WTC11 (cell line): ENCODE measurements around the gene OSCP1. TPM values are rescaled to one million over a fixed set of nuclear protein-coding genes. Genes with fewer than 3 reads are reported as not detected.

Experiments
- ATAC-seq: fragments of 200-7000 bp; cut with Tn5 transposase; 2 replicates; pipeline ENCODE4 v1.10.0; 2021; ENCODE audit warnings: mild to moderate bottlenecking, moderate library complexity
- CTCF ChIA-PET: fragments of 300-600 bp; sonication (Branson Sonifier 250); formaldehyde crosslinking; loops from one replicate; lab custom pipeline; 2021; ENCODE audit warnings: antibody characterized with exemption; lab: Charles Lee
- POLR2A ChIA-PET: fragments of 350-600 bp; sonication (Branson Sonifier 250); formaldehyde crosslinking; loops from one replicate; lab custom pipeline; 2021; ENCODE audit warnings: antibody characterized with exemption; lab: Charles Lee
- DNase-seq: peaks from one replicate; pipeline ENCODE4 v3.0.0; 2021; ENCODE audit warnings: low spot score
- H3K27ac Mint-ChIP-seq: 2 replicates; pipeline ENCODE4 v1.8.0; 2021; ENCODE audit warnings: mixed read lengths
- H3K27me3 Mint-ChIP-seq: 2 replicates; pipeline ENCODE4 v1.8.0; 2021; ENCODE audit warnings: low read depth, mild to moderate bottlenecking, moderate library complexity, mixed read lengths
- H3K36me3 Mint-ChIP-seq: 2 replicates; pipeline ENCODE4 v1.8.0; 2021; ENCODE audit warnings: mixed read lengths
- H3K4me1 Mint-ChIP-seq: 2 replicates; pipeline ENCODE4 v1.8.0; 2022; ENCODE audit warnings: mixed read lengths
- H3K4me3 Mint-ChIP-seq: 2 replicates; pipeline ENCODE4 v1.8.0; 2021; ENCODE audit warnings: mild to moderate bottlenecking, moderate library complexity, mixed read lengths
- H3K9me3 Mint-ChIP-seq: 2 replicates; pipeline ENCODE4 v1.8.0; 2021; ENCODE audit warnings: mixed read lengths
- ELF4 ChIP-seq: sonication (generic); formaldehyde crosslinking; IDR thresholded peaks from 2 replicates; pipeline ENCODE4 v1.8.1; 2022; ENCODE audit warnings: low read depth, mild to moderate bottlenecking, moderate library complexity, missing genetic modification reagents
- FOXP1 ChIP-seq: sonication (generic); formaldehyde crosslinking; IDR thresholded peaks from 2 replicates; pipeline ENCODE4 v1.8.0; 2022; ENCODE audit warnings: missing genetic modification reagents, mild to moderate bottlenecking, moderate library complexity, borderline replicate concordance
- GRHL2 ChIP-seq: fragments of 250-450 bp; sonication (Bioruptor Pico); IDR thresholded peaks from 2 replicates; pipeline ENCODE4 v1.8.0; 2022; ENCODE audit warnings: mild to moderate bottlenecking, moderate library complexity; ENCODE audit not compliant: insufficient replicate concordance, severe bottlenecking
- KAT7 ChIP-seq: sonication (generic); formaldehyde crosslinking; IDR thresholded peaks from 2 replicates; pipeline ENCODE4 v1.8.1; 2023; ENCODE audit warnings: missing genetic modification reagents, mild to moderate bottlenecking, borderline replicate concordance
- RELA ChIP-seq: sonication (generic); formaldehyde crosslinking; IDR thresholded peaks from 2 replicates; pipeline ENCODE4 v1.8.1; 2022; ENCODE audit warnings: missing genetic modification reagents, mild to moderate bottlenecking, borderline replicate concordance
- SP1 ChIP-seq: sonication (generic); formaldehyde crosslinking; conservative IDR thresholded peaks from 2 replicates; pipeline ENCODE4 v1.8.1; 2022; ENCODE audit warnings: missing genetic modification reagents
- ZNF263 ChIP-seq: sonication (generic); formaldehyde crosslinking; IDR thresholded peaks from 2 replicates; pipeline ENCODE4 v1.8.1; 2022; ENCODE audit warnings: low read depth, mild to moderate bottlenecking, moderate library complexity, missing genetic modification reagents
- ZNF317 ChIP-seq: sonication (generic); formaldehyde crosslinking; IDR thresholded peaks from 2 replicates; pipeline ENCODE4 v1.8.1; 2023; ENCODE audit warnings: low read depth, mild to moderate bottlenecking, moderate library complexity, missing genetic modification reagents, borderline replicate concordance
- total RNA-seq: library from RNA; stranded (reverse); gene quantifications from 3 replicates; pipeline ENCODE4 v1.2.3, GENCODE V29; 2021
- TF ChIP-seq, protein P1 (sequence below): sonication (generic); formaldehyde crosslinking; IDR thresholded peaks from 2 replicates; pipeline ENCODE4 v1.8.1; 2023; ENCODE audit warnings: mild to moderate bottlenecking, missing genetic modification reagents
- TF ChIP-seq, protein P2 (sequence below): sonication (generic); formaldehyde crosslinking; conservative IDR thresholded peaks from 2 replicates; pipeline ENCODE4 v1.8.1; 2023; ENCODE audit warnings: mild to moderate bottlenecking, low read depth, missing genetic modification reagents, moderate library complexity
- TF ChIP-seq, protein P3 (sequence below): fragments of 250-450 bp; sonication (Bioruptor Pico); IDR thresholded peaks from 2 replicates; pipeline ENCODE4 v1.8.0; 2021; ENCODE audit warnings: mild to moderate bottlenecking
- TF ChIP-seq, protein P4 (sequence below): fragments of 250-450 bp; sonication (Bioruptor Pico); IDR thresholded peaks from 2 replicates; pipeline ENCODE4 v1.9.0; 2021; ENCODE audit warnings: mild to moderate bottlenecking
- TF ChIP-seq, protein P5 (sequence below): fragments of 250-450 bp; sonication (Bioruptor Pico); conservative IDR thresholded peaks from 2 replicates; pipeline ENCODE4 v1.9.0; 2021; ENCODE audit warnings: mild to moderate bottlenecking
- TF ChIP-seq, protein P6 (sequence below): sonication (generic); formaldehyde crosslinking; IDR thresholded peaks from 2 replicates; pipeline ENCODE4 v1.8.0; 2022; ENCODE audit warnings: missing genetic modification reagents

The OSCP1 gene
- total RNA-seq, 1 experiment from 2014 or later, result 1.7 TPM

DNA sequence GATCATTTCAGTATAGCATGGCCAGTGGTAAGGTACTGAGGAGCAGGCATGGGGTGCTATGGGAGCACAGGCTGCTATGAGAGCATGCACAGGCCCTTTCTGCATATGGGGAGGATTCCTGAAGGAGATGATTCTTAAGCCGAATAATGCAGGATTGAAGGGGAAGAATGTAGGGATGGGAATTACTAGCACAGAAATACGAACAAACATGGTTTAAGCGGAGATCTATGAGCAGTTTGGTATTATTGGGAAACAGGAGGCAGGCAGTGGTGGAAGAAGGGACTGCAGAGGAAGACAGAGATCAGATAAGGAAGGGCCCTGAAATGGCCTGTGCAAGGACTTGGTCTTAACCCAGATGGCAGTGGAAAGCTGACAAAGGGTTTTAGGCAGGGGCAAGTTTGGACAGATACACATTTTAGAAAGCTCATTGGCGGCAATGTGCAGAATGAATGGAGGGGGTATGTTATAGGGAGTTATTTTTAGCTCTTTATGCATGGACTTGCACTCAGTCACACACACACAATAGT is 1.7 kb downstream of the OSCP1 start:
- ChIA-PET CTCF (interaction anchor here (0.7 kb wide), 2 partner anchors 37 to 68 kb away, joined by 3 read pairs; no protein-coding TSS in a partner anchor), POLR2A (no interaction called here)
- TF ChIP-seq, protein P1, sequence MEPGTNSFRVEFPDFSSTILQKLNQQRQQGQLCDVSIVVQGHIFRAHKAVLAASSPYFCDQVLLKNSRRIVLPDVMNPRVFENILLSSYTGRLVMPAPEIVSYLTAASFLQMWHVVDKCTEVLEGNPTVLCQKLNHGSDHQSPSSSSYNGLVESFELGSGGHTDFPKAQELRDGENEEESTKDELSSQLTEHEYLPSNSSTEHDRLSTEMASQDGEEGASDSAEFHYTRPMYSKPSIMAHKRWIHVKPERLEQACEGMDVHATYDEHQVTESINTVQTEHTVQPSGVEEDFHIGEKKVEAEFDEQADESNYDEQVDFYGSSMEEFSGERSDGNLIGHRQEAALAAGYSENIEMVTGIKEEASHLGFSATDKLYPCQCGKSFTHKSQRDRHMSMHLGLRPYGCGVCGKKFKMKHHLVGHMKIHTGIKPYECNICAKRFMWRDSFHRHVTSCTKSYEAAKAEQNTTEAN (CRISPR knock-in tag), result no peak
- TF ChIP-seq, protein P2, sequence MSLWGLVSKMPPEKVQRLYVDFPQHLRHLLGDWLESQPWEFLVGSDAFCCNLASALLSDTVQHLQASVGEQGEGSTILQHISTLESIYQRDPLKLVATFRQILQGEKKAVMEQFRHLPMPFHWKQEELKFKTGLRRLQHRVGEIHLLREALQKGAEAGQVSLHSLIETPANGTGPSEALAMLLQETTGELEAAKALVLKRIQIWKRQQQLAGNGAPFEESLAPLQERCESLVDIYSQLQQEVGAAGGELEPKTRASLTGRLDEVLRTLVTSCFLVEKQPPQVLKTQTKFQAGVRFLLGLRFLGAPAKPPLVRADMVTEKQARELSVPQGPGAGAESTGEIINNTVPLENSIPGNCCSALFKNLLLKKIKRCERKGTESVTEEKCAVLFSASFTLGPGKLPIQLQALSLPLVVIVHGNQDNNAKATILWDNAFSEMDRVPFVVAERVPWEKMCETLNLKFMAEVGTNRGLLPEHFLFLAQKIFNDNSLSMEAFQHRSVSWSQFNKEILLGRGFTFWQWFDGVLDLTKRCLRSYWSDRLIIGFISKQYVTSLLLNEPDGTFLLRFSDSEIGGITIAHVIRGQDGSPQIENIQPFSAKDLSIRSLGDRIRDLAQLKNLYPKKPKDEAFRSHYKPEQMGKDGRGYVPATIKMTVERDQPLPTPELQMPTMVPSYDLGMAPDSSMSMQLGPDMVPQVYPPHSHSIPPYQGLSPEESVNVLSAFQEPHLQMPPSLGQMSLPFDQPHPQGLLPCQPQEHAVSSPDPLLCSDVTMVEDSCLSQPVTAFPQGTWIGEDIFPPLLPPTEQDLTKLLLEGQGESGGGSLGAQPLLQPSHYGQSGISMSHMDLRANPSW (CRISPR knock-in tag), result no peak
- TF ChIP-seq GRHL2 (CRISPR knock-in tag), result no peak
- TF ChIP-seq, protein P3, sequence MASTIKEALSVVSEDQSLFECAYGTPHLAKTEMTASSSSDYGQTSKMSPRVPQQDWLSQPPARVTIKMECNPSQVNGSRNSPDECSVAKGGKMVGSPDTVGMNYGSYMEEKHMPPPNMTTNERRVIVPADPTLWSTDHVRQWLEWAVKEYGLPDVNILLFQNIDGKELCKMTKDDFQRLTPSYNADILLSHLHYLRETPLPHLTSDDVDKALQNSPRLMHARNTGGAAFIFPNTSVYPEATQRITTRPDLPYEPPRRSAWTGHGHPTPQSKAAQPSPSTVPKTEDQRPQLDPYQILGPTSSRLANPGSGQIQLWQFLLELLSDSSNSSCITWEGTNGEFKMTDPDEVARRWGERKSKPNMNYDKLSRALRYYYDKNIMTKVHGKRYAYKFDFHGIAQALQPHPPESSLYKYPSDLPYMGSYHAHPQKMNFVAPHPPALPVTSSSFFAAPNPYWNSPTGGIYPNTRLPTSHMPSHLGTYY, result no peak
- TF ChIP-seq, protein P4, sequence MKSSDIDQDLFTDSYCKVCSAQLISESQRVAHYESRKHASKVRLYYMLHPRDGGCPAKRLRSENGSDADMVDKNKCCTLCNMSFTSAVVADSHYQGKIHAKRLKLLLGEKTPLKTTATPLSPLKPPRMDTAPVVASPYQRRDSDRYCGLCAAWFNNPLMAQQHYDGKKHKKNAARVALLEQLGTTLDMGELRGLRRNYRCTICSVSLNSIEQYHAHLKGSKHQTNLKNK (CRISPR knock-in tag), result no peak
- TF ChIP-seq SP1 (CRISPR knock-in tag), result no peak
- TF ChIP-seq KAT7 (CRISPR knock-in tag), result no peak
- TF ChIP-seq ELF4 (CRISPR knock-in tag), result no peak
- no peak for TF ChIP-seq FOXP1 (CRISPR knock-in tag)
- TF ChIP-seq RELA (CRISPR knock-in tag), result no peak
- no peak for TF ChIP-seq ZNF263 (CRISPR knock-in tag)
- TF ChIP-seq, protein P5, sequence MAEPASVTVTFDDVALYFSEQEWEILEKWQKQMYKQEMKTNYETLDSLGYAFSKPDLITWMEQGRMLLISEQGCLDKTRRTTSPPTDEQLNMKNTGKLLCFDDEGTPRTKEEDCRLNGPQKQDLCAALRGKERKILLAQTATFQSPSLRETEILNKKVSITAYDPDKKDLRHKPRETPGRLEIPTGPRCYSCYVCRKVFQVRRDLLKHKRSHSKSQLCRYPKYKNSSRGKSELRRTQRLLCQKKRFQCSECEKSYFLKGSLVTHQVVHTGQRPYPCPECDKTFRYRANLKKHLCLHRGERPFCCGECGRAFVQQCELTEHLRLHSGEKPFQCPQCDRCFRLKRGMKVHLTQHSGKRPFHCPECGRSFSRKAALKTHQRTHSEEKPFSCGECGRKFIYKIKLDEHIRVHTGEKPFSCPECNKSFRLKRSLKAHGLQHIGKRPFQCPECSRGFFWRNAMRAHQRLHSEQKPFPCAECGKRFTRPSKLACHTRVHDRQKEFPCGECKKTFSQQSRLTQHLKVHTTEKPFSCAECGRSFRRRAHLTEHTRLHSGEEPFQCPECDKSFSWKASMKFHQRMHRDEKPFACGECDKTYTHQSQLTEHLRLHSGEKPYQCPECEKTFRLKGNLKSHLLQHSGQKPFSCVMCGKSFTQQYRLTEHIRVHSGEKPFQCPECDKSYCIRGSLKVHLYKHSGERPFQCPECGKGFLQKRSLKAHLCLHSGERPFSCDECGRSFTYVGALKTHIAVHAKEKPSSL (CRISPR knock-in tag), result no peak
- no peak for TF ChIP-seq ZNF317 (CRISPR knock-in tag)
- TF ChIP-seq, protein P6, sequence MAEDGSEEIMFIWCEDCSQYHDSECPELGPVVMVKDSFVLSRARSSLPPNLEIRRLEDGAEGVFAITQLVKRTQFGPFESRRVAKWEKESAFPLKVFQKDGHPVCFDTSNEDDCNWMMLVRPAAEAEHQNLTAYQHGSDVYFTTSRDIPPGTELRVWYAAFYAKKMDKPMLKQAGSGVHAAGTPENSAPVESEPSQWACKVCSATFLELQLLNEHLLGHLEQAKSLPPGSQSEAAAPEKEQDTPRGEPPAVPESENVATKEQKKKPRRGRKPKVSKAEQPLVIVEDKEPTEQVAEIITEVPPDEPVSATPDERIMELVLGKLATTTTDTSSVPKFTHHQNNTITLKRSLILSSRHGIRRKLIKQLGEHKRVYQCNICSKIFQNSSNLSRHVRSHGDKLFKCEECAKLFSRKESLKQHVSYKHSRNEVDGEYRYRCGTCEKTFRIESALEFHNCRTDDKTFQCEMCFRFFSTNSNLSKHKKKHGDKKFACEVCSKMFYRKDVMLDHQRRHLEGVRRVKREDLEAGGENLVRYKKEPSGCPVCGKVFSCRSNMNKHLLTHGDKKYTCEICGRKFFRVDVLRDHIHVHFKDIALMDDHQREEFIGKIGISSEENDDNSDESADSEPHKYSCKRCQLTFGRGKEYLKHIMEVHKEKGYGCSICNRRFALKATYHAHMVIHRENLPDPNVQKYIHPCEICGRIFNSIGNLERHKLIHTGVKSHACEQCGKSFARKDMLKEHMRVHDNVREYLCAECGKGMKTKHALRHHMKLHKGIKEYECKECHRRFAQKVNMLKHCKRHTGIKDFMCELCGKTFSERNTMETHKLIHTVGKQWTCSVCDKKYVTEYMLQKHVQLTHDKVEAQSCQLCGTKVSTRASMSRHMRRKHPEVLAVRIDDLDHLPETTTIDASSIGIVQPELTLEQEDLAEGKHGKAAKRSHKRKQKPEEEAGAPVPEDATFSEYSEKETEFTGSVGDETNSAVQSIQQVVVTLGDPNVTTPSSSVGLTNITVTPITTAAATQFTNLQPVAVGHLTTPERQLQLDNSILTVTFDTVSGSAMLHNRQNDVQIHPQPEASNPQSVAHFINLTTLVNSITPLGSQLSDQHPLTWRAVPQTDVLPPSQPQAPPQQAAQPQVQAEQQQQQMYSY (CRISPR knock-in tag), result no peak
- H3K9me3 Mint-ChIP-seq, result no peaks in the 10 kb centered on the region
- H3K27ac Mint-ChIP-seq, result no peak overlapping the region
- DNase-seq (no peak), ATAC-seq (no peak)
- H3K4me3 Mint-ChIP-seq, result no peak overlapping the region
- H3K27me3 Mint-ChIP-seq, result peaks cover 4% of the 10 kb centered on the region
- no peaks in the 10 kb centered on the region for H3K36me3 Mint-ChIP-seq
- peaks cover 18% of the 10 kb centered on the region for H3K4me1 Mint-ChIP-seq
